Transverse colon (tissue), 4 donors: Measurements from ENCODE around the gene AP4S1. TPM values are rescaled to one million over a fixed set of nuclear protein-coding genes. Genes with fewer than 3 reads are reported as not detected.

Experiments used
- DNase-seq: peaks from one replicate; pipeline ENCODE4 v3.0.0-alpha.2; 2019
- H3K27ac ChIP-seq, 4 donors: fragments of 200-600 bp; sonication (generic); 2 replicates each; pipeline ENCODE4 v1.5.1; 2016 to 2018; ENCODE audit warnings: inconsistent platforms in 4 of 4
- H3K27me3 ChIP-seq: fragments of 200-600 bp; sonication (generic); 2 replicates; pipeline ENCODE4 v1.5.1; 2017; ENCODE audit warnings: inconsistent platforms
- H3K36me3 ChIP-seq, 4 donors: fragments of 200-600 bp; sonication (generic); 2 replicates each; pipeline ENCODE4 v1.5.1; 2017 to 2019; ENCODE audit warnings: inconsistent platforms in 4 of 4
- H3K4me1 ChIP-seq, 4 donors: fragments of 200-600 bp; sonication (generic); 2 replicates each; pipeline ENCODE4 v1.5.1; 2017 to 2020; ENCODE audit warnings: inconsistent platforms in 4 of 4
- H3K4me3 ChIP-seq, 4 donors: fragments of 200-600 bp; sonication (generic); 1 replicate in 1 of 4; 2 replicates in 3 of 4; pipeline versions ENCODE4 v1.5.1 to v1.6.1; 2017 to 2019; ENCODE audit warnings: inconsistent platforms in 4 of 4
- H3K9me3 ChIP-seq, 2 donors: fragments of 200-600 bp; sonication (generic); 2 replicates each; pipeline ENCODE4 v1.5.1; 2017 to 2019; ENCODE audit warnings: inconsistent platforms in 2 of 2
- CTCF ChIP-seq, 5 experiments: fragments of 200-600 bp in 3 of 5; fragments of 450-650 bp in 2 of 5; sonication (generic) in 3 of 5; IDR thresholded peaks; 1 replicate in 2 of 5; 2 replicates in 3 of 5; pipeline ENCODE4 v1.5.1; 2016 to 2017; ENCODE audit warnings: antibody characterized with exemption in 5 of 5, inconsistent platforms in 3 of 5, mild to moderate bottlenecking in 2 of 5, moderate library complexity in 1 of 5
- EP300 ChIP-seq: sonication (generic); formaldehyde crosslinking; IDR thresholded peaks from one replicate; pipeline ENCODE4 v1.6.1; 2017; ENCODE audit warnings: antibody characterized with exemption, low read depth
- POLR2A ChIP-seq: fragments of 450-650 bp; IDR thresholded peaks from one replicate; pipeline ENCODE4 v1.6.1; 2016; ENCODE audit warnings: antibody characterized with exemption, mild to moderate bottlenecking, moderate library complexity
- POLR2AphosphoS5 ChIP-seq, 3 donors: sonication (generic); formaldehyde crosslinking; IDR thresholded peaks; one replicate each; pipeline ENCODE4 v1.6.1; 2016; ENCODE audit warnings: antibody characterized with exemption in 3 of 3
- WGBS, 2 donors: methylation state at CpG; one replicate each; pipeline ENCODE4 v1.1.5; 2018; ENCODE audit warnings: low coverage in 1 of 2; 5-methylcytosine and 5-hydroxymethylcytosine counted together
- in situ Hi-C, 4 donors: fragments of 200-750 bp; cut with MboI; loops; one replicate each; pipeline versions ENCODE4 v1.15.0 to v1.15.1; 2017; ENCODE audit warnings: low sequenced_read_pairs in 3 of 4, low pct_ligation_motif_present in 1 of 4, low pct_unique_long_range_greater_than_20kb in 1 of 4
- intact Hi-C: fragments of 100-400 bp; cut with DNase I; formaldehyde crosslinking; loops from one replicate; pipeline ENCODE4 v1.15.1; 2023; ENCODE audit warnings: low total_unique reads
- total RNA-seq, 4 donors: library from RNA; depleted of rRNA; stranded (reverse); fragments of >200 nt; gene quantifications; one replicate each; pipeline ENCODE4 v1.1.0, GENCODE V29; 2016

The AP4S1 gene
- total RNA-seq, 4 donors from 2014 or later, result 0.60 to 9.8 (median 4.6) TPM

GRCh38 chr14:31118892-31119291 lies 93.4 kb downstream of the AP4S1 start:
- intact Hi-C loops (no loop called here), in situ Hi-C loops (loop anchor here in 1 of 4 donors (10.0 kb wide), 1 partner anchor 236 kb away; no protein-coding TSS in a partner anchor)
- Histone ChIP-seq H3K36me3 (peaks cover 0 to 84% (median 38%) of the 10 kb centered on the region in 4 donors), H3K9me3 (no peaks in the 10 kb centered on the region), H3K4me1 (no peaks in the 10 kb centered on the region), H3K27ac (no peak overlapping the region), H3K4me3 (no peak overlapping the region), H3K27me3 (no peaks in the 10 kb centered on the region)
- TF ChIP-seq EP300 (no peak), POLR2A (no peak), CTCF (IDR thresholded peaks at IDR 0.05) (no peak), POLR2AphosphoS5 (IDR thresholded peaks at IDR 0.05) (no peak)
- WGBS, 2 donors, result 80 to 90% methylated on average over 3 of the region's 3 CpGs
- DNase-seq, result no peak

GRCh38 chr14:31122098-31122611 lies 96.7 kb downstream of the AP4S1 start:
- TF ChIP-seq POLR2A (no peak), CTCF (IDR thresholded peaks at IDR 0.05) (no peak), EP300 (no peak), POLR2AphosphoS5 (IDR thresholded peaks at IDR 0.05) (no peak)
- Histone ChIP-seq H3K4me1 (no peaks in the 10 kb centered on the region), H3K9me3 (no peaks in the 10 kb centered on the region), H3K27me3 (no peaks in the 10 kb centered on the region), H3K36me3 (peaks cover 0 to 84% (median 36%) of the 10 kb centered on the region in 4 donors), H3K4me3 (no peak overlapping the region), H3K27ac (no peak overlapping the region)
- in situ Hi-C loops (no loop called here), intact Hi-C loops (no loop called here)
- DNase-seq, result no peak
- 87% methylated on average over 8 of the region's 8 CpGs; no CpG with 5 or more reads in 1 of the 2 donors for WGBS, 2 donors

GRCh38 chr14:31122921-31123320 lies 97.5 kb downstream of the AP4S1 start:
- Histone ChIP-seq H3K27ac (no peak overlapping the region), H3K27me3 (no peaks in the 10 kb centered on the region), H3K36me3 (peaks cover 0 to 82% (median 37%) of the 10 kb centered on the region in 4 donors), H3K4me3 (no peak overlapping the region), H3K9me3 (no peaks in the 10 kb centered on the region), H3K4me1 (peaks cover 0 to 6% (median under 1%) of the 10 kb centered on the region in 4 donors)
- 85 to 87% methylated on average over 4 of the region's 4 CpGs for WGBS, 2 donors
- intact Hi-C loops, result no loop called here
- no peak for TF ChIP-seq POLR2A
- TF ChIP-seq CTCF (IDR thresholded peaks at IDR 0.05), result no peak
- no peak for TF ChIP-seq EP300
- no peak for TF ChIP-seq POLR2AphosphoS5 (IDR thresholded peaks at IDR 0.05)
- no peak for DNase-seq
- in situ Hi-C loops, result no loop called here

- in situ Hi-C loops, result no loop called here
- no peak overlapping the region for H3K4me3 ChIP-seq
- 82 to 87% methylated on average over 3 of the region's 3 CpGs for WGBS, 2 donors
- H3K27ac ChIP-seq, result no peak overlapping the region
- DNase-seq, result no peak
- intact Hi-C loops, result no loop called here
- peaks cover 0 to 16% (median 9%) of the 10 kb centered on the region in 4 donors for H3K4me1 ChIP-seq
- H3K9me3 ChIP-seq, result no peaks in the 10 kb centered on the region
- H3K36me3 ChIP-seq, result peaks cover 0 to 82% (median 36%) of the 10 kb centered on the region in 4 donors
- H3K27me3 ChIP-seq, result no peaks in the 10 kb centered on the region
- no peak for TF ChIP-seq POLR2AphosphoS5 (IDR thresholded peaks at IDR 0.05)
- no peak for TF ChIP-seq EP300
- TF ChIP-seq POLR2A, result no peak
- no peak for TF ChIP-seq CTCF (IDR thresholded peaks at IDR 0.05)
Observed at GRCh38 chr14:31124197-31124596, 98.7 kb downstream of the AP4S1 start.
